Measurements from ENCODE around the gene PIN1. TPM values are rescaled to one million over a fixed set of nuclear protein-coding genes. Genes with fewer than 3 reads are reported as not detected.
A peak's percentile ranks its signal among the peaks of the same experiment; 100 is the strongest.
"Not testable (repeated sequence)": the region's sequence is repeated elsewhere in the genome, so short reads cannot be mapped to it uniquely, and the experiment has no call there.

PIN1 gene
- total RNA-seq, 4 donors from 2014 or later = 137 to 160 (median 153) TPM

- H3K9me3 ChIP-seq = no peaks in the 10 kb centered on the region
- ATAC-seq = no peak
- H3K27ac ChIP-seq = peak overlapping the region; percentile 20 to 97 (median 84)
- no peak for TF ChIP-seq POLR2A (IDR thresholded peaks at IDR 0.05)
- no peak for TF ChIP-seq CTCF (IDR thresholded peaks at IDR 0.05)
- TF ChIP-seq POLR2AphosphoS5 (IDR thresholded peaks at IDR 0.05) = no peak
- TF ChIP-seq EP300 (IDR thresholded peaks at IDR 0.05) = no peak
- peaks cover 0 to 50% (median 10%) of the 10 kb centered on the region in 3 donors for H3K4me1 ChIP-seq
- H3K4me3 ChIP-seq = no peak overlapping the region
- H3K27me3 ChIP-seq = no peaks in the 10 kb centered on the region
- 42 to 52% methylated on average over 7 to 8 of the region's 11 CpGs for WGBS, 2 donors (ENCODE audit: low coverage in 1 of 2)
- no peaks in the 10 kb centered on the region for H3K36me3 ChIP-seq
Measured at GRCh38 chr19:9789066-9789465, 46.1 kb upstream of the PIN1 start.

DNA sequence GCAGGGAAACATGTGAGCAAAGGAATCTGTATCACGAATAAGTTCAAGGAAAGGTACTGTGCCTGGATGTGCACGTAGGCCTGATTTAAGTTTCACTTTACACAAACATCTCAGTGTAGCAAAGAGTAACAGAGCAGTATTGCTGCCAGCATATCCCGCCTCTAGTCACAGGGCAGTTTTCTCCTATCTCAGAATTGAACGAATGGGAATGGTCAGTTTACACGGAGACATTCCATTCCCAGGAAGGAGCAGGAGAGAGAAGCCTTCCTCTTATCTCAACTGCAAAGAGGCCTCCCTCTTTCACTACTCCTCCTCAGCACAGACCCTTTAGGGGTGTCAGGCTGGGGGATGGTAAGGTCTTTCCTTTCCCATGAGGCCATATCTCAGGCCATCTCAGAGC, 45.5 kb upstream of the PIN1 start:
- H3K36me3 ChIP-seq, H3K27me3 ChIP-seq, ATAC-seq, H3K4me3 ChIP-seq, H3K9me3 ChIP-seq: not testable (repeated sequence)
- WGBS, 2 donors (ENCODE audit: low coverage in 1 of 2) = 25 to 67% methylated on average over 1 to 5 of the region's 5 CpGs
- H3K4me1 ChIP-seq = peaks cover 0 to 45% (median 7%) of the 10 kb centered on the region in 3 donors
- H3K27ac ChIP-seq = peak overlapping the region; percentile 20 to 97 (median 84)

GRCh38 chr19:9791073-9791367, 44.1 kb upstream of the PIN1 start:
- H3K9me3 ChIP-seq, ATAC-seq, H3K36me3 ChIP-seq, H3K27me3 ChIP-seq: not testable (repeated sequence)
- Histone ChIP-seq H3K4me1 (peaks cover 0 to 43% (median 4%) of the 10 kb centered on the region in 3 donors), H3K4me3 (peak overlapping the region in 1 of 2 donors; percentile 76), H3K27ac (peak overlapping the region; percentile 51 to 97 (median 96))
- WGBS, 2 donors (ENCODE audit: low coverage in 1 of 2) = 55 to 80% methylated on average over 2 to 6 of the region's 6 CpGs

DNA sequence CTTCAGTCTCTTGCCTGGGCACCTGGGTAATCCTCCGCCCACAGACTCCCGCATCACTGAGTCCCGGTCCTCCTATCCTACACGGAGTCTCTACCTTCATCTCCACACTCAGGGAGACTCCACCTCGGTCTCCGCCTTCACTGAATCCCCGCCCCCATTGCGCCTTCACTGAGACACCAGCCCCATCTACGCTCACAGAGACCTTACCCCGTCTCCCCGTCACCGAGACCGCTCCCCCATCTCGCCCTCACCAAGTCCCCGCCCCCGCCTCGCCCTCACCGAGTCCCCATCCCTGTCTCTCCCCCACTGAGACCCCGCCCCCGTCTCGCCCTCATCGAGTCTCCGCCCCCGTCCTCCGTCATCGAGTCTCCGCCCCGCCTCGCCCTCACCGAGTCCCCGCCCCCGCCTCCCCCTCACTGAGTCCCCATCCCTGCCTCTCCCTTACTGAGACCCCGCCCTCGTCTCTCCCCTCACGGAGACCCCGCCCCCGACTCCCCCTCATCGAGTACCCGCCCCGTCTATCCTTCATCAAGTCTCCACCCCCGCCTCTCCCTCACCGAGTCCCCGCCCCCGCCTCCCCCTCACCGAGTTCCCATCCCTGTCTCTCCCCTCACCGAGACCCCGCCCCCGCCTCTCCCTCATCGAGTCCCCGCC, 43.4 kb upstream of the PIN1 start:
- Histone ChIP-seq H3K27me3 (no peaks in the 10 kb centered on the region), H3K4me3 (peak overlapping the region; percentile 46 to 76), H3K27ac (peak overlapping the region; percentile 77 to 97 (median 96)), H3K4me1 (peaks cover 0 to 42% (median 0%) of the 10 kb centered on the region in 3 donors), H3K36me3 (no peaks in the 10 kb centered on the region), H3K9me3 (no peaks in the 10 kb centered on the region)
- TF ChIP-seq CTCF (IDR thresholded peaks at IDR 0.05) (no peak), POLR2AphosphoS5 (IDR thresholded peaks at IDR 0.05) (no peak), POLR2A (IDR thresholded peaks at IDR 0.05) (peak in 1 of 2 donors; percentile 17), EP300 (IDR thresholded peaks at IDR 0.05) (no peak)
- WGBS, 2 donors (ENCODE audit: low coverage in 1 of 2) = 0 to 2% methylated on average over 6 to 15 of the region's 50 CpGs
- ATAC-seq = peak; percentile 79

DNA sequence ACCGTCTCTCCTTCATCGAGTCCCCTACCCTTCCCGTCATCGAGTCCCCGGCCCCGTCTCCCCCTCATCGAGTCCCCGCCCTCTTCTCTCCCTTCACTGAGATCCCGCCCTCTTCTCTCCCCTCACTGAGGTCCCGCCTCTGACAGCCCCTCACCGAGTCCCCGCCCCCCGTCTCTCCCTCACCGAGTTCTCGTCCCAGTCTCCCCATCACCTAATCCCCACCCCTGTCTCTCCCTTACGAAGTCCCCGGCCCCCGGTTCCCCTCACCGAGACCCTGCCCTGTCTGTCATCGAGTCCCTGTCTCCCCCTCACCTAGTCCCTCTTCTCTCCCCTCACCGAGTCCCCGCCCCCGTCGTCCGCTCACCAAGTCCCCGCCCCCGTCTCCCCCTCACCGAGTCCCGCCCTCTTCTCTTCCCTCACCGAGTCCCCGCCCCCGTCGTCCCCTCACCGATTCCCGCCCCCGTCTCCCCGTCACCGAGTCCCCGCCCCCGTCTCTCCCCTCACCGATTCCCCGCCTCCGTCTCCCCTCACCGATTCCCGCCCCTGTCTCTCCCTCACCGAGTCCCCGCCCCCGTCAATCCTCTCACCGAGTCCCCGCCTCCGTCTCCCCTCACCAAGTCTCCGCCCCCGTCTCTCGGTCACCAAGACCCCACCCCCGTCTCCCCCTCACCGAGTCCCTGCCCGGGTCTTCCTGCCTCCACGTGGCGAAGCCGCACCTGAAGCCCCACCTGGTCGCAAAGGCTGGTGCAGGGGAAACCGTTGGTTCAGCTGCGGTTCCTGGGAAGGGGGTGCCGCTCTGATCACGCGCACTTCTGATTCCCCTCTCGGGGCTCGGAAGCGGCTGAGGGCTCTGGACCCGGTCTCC, 42.7 kb upstream of the PIN1 start:
- Histone ChIP-seq H3K36me3 (no peaks in the 10 kb centered on the region), H3K4me1 (peaks cover 0 to 39% (median 0%) of the 10 kb centered on the region in 3 donors), H3K9me3 (no peaks in the 10 kb centered on the region), H3K27me3 (no peaks in the 10 kb centered on the region), H3K4me3 (peak overlapping the region; percentile 51 to 76), H3K27ac (peak overlapping the region; percentile 91 to 97 (median 96))
- 0 to 1% methylated on average over 3 to 19 of the region's 70 CpGs for WGBS, 2 donors (ENCODE audit: low coverage in 1 of 2)
- ATAC-seq = peak; percentile 80
- TF ChIP-seq CTCF (IDR thresholded peaks at IDR 0.05) (peak in 1 of 4 experiments; percentile 25), EP300 (IDR thresholded peaks at IDR 0.05) (no peak)

All from gastroesophageal sphincter (tissue), 4 donors.